Right atrium auricular region (tissue), 2 donors: ENCODE results near the gene NRCAM. TPM values are rescaled to one million over a fixed set of nuclear protein-coding genes. Genes with fewer than 3 reads are reported as not detected.

Experiments
- DNase-seq: peaks from one replicate; pipeline ENCODE4 v3.0.0-alpha.2; 2019; ENCODE audit warnings: low spot score
- H3K27ac ChIP-seq, 2 donors: fragments of 200-600 bp; sonication (generic); 1 replicate in 1 of 2; 2 replicates in 1 of 2; pipeline ENCODE4 v1.5.1; 2016 to 2019
- H3K27me3 ChIP-seq, 2 donors: fragments of 200-600 bp; sonication (generic); one replicate each; pipeline versions ENCODE4 v1.5.1 to v1.6.0; 2017 to 2019
- H3K36me3 ChIP-seq: fragments of 200-600 bp; sonication (generic); one replicate; pipeline ENCODE4 v1.5.1; 2016
- H3K4me1 ChIP-seq, 2 donors: fragments of 200-600 bp; sonication (generic); one replicate each; pipeline versions ENCODE4 v1.5.1 to v1.6.0; 2017 to 2019
- H3K4me3 ChIP-seq, 2 donors: fragments of 200-600 bp; sonication (generic); 1 replicate in 1 of 2; 2 replicates in 1 of 2; pipeline ENCODE4 v1.5.1; 2017 to 2019; ENCODE audit warnings: mild to moderate bottlenecking in 1 of 2, moderate library complexity in 1 of 2
- H3K9me3 ChIP-seq, 2 donors: fragments of 200-600 bp; sonication (generic); one replicate each; pipeline ENCODE4 v1.5.1; 2019
- CTCF ChIP-seq, 2 donors: fragments of 200-600 bp; sonication (generic); IDR thresholded peaks; one replicate each; pipeline ENCODE4 v1.5.1; 2019; ENCODE audit warnings: antibody characterized with exemption in 2 of 2
- total RNA-seq, 2 donors: library from RNA; depleted of rRNA; stranded (reverse); fragments of >200 nt; gene quantifications; one replicate each; pipeline ENCODE4 v1.1.0, GENCODE V29; 2016

Gene NRCAM
- total RNA-seq, 2 donors from 2014 or later, result 0.63 to 0.93 TPM

GRCh38 chr7:108251700-108252099 is 204.5 kb downstream of the NRCAM start:
- H3K4me1 ChIP-seq, result no peaks in the 10 kb centered on the region
- H3K27me3 ChIP-seq, result no peaks in the 10 kb centered on the region
- no peaks in the 10 kb centered on the region for H3K36me3 ChIP-seq
- no peaks in the 10 kb centered on the region for H3K9me3 ChIP-seq
- H3K4me3 ChIP-seq, result no peak overlapping the region
- H3K27ac ChIP-seq, result no peak overlapping the region
- no peak for DNase-seq
- TF ChIP-seq CTCF (IDR thresholded peaks at IDR 0.05), result no peak

GRCh38 chr7:108249453-108249852 is 206.8 kb downstream of the NRCAM start:
- TF ChIP-seq CTCF (IDR thresholded peaks at IDR 0.05), result no peak
- no peaks in the 10 kb centered on the region for H3K36me3 ChIP-seq
- no peaks in the 10 kb centered on the region for H3K9me3 ChIP-seq
- no peaks in the 10 kb centered on the region for H3K4me1 ChIP-seq
- no peak overlapping the region for H3K27ac ChIP-seq
- no peak for DNase-seq
- H3K27me3 ChIP-seq, result no peaks in the 10 kb centered on the region
- no peak overlapping the region for H3K4me3 ChIP-seq

GRCh38 chr7:108248821-108249220 is 207.4 kb downstream of the NRCAM start:
- no peak overlapping the region for H3K27ac ChIP-seq
- DNase-seq, result no peak
- H3K4me1 ChIP-seq, result no peaks in the 10 kb centered on the region
- H3K9me3 ChIP-seq, result no peaks in the 10 kb centered on the region
- H3K27me3 ChIP-seq, result no peaks in the 10 kb centered on the region
- no peaks in the 10 kb centered on the region for H3K36me3 ChIP-seq
- no peak overlapping the region for H3K4me3 ChIP-seq
- no peak for TF ChIP-seq CTCF (IDR thresholded peaks at IDR 0.05)

- Histone ChIP-seq H3K27ac (no peak overlapping the region), H3K36me3 (no peaks in the 10 kb centered on the region), H3K27me3 (no peaks in the 10 kb centered on the region), H3K4me1 (no peaks in the 10 kb centered on the region), H3K4me3 (no peak overlapping the region), H3K9me3 (no peaks in the 10 kb centered on the region)
- DNase-seq, result no peak
- TF ChIP-seq CTCF (IDR thresholded peaks at IDR 0.05), result no peak
Measured at GRCh38 chr7:108248418-108248817, 207.8 kb downstream of the NRCAM start.

GRCh38 chr7:108247614-108248013 is 208.6 kb downstream of the NRCAM start:
- no peak overlapping the region for H3K27ac ChIP-seq
- no peaks in the 10 kb centered on the region for H3K36me3 ChIP-seq
- no peaks in the 10 kb centered on the region for H3K4me1 ChIP-seq
- H3K27me3 ChIP-seq, result no peaks in the 10 kb centered on the region
- DNase-seq, result no peak
- no peaks in the 10 kb centered on the region for H3K9me3 ChIP-seq
- no peak overlapping the region for H3K4me3 ChIP-seq
- no peak for TF ChIP-seq CTCF (IDR thresholded peaks at IDR 0.05)

- DNase-seq, result peak; percentile 59
Measured at GRCh38 chr7:108246227-108246837, 209.9 kb downstream of the NRCAM start.

More at GRCh38 chr7:108246227-108246837, 209.9 kb downstream of the NRCAM start:
- Histone ChIP-seq H3K9me3 (no peaks in the 10 kb centered on the region), H3K4me1 (no peaks in the 10 kb centered on the region), H3K4me3 (no peak overlapping the region), H3K27me3 (no peaks in the 10 kb centered on the region), H3K27ac (no peak overlapping the region), H3K36me3 (no peaks in the 10 kb centered on the region)
- TF ChIP-seq CTCF (IDR thresholded peaks at IDR 0.05), result no peak
